Gastroesophageal sphincter (tissue), 4 donors: Measurements from ENCODE around the gene SCG3. TPM values are rescaled to one million over a fixed set of nuclear protein-coding genes. Genes with fewer than 3 reads are reported as not detected.
A peak's percentile ranks its signal among the peaks of the same experiment; 100 is the strongest.

Experiments used
- ATAC-seq: fragments of 150-250 bp; one replicate; pipeline ENCODE4 v1.9.1; 2016; ENCODE audit warnings: mild to moderate bottlenecking, moderate library complexity
- H3K27ac ChIP-seq, 4 donors: fragments of 200-600 bp; sonication (generic) in 3 of 4; 1 replicate in 3 of 4; 2 replicates in 1 of 4; pipeline ENCODE4 v1.5.1; 2016 to 2019
- H3K27me3 ChIP-seq: fragments of 200-600 bp; sonication (generic); one replicate; pipeline ENCODE4 v1.5.1; 2019
- H3K36me3 ChIP-seq, 2 donors: fragments of 200-600 bp; sonication (generic); one replicate each; pipeline ENCODE4 v1.5.1; 2019; ENCODE audit warnings: control low read depth in 1 of 2
- H3K4me1 ChIP-seq, 3 donors: fragments of 200-600 bp; sonication (generic); 1 replicate in 2 of 3; 2 replicates in 1 of 3; pipeline ENCODE4 v1.5.1; 2016 to 2019; ENCODE audit warnings: control low read depth in 2 of 3
- H3K4me3 ChIP-seq, 2 donors: fragments of 200-600 bp; sonication (generic); one replicate each; pipeline ENCODE4 v1.5.1; 2019; ENCODE audit warnings: mild to moderate bottlenecking in 1 of 2, moderate library complexity in 1 of 2
- H3K9me3 ChIP-seq, 3 donors: fragments of 200-600 bp; sonication (generic); one replicate each; pipeline ENCODE4 v1.5.1; 2017 to 2019; ENCODE audit warnings: control low read depth in 2 of 3
- EP300 ChIP-seq: sonication (generic); formaldehyde crosslinking; IDR thresholded peaks from one replicate; pipeline ENCODE4 v1.6.1; 2017; ENCODE audit warnings: antibody characterized with exemption, mild to moderate bottlenecking
- POLR2A ChIP-seq, 2 donors: fragments of 450-650 bp; IDR thresholded peaks; one replicate each; pipeline ENCODE4 v1.6.1; 2017; ENCODE audit warnings: antibody characterized with exemption in 2 of 2, mild to moderate bottlenecking in 2 of 2, moderate library complexity in 1 of 2
- POLR2AphosphoS5 ChIP-seq: sonication (generic); formaldehyde crosslinking; IDR thresholded peaks from one replicate; pipeline ENCODE4 v1.6.1; 2017; ENCODE audit warnings: antibody characterized with exemption
- WGBS, 2 donors: methylation state at CpG; one replicate each; pipeline ENCODE4 v1.1.5; 2018; ENCODE audit warnings: low coverage in 1 of 2; 5-methylcytosine and 5-hydroxymethylcytosine counted together
- total RNA-seq, 4 donors: library from RNA; depleted of rRNA; stranded (reverse); fragments of >200 nt; gene quantifications; one replicate each; pipeline ENCODE4 v1.1.0, GENCODE V29; 2016
- TF ChIP-seq, protein P1 (sequence below), 4 experiments: fragments of 200-600 bp in 2 of 4; fragments of 450-650 bp in 2 of 4; sonication (generic) in 1 of 4; IDR thresholded peaks; one replicate each; pipeline ENCODE4 v1.5.1; 2017 to 2019; ENCODE audit warnings: antibody characterized with exemption in 4 of 4, mild to moderate bottlenecking in 2 of 4, moderate library complexity in 2 of 4

Gene SCG3
- total RNA-seq, 4 donors from 2014 or later, result 0.31 to 0.54 (median 0.54) TPM; not detected in 1

- Histone ChIP-seq H3K4me1 (peaks cover 0 to 44% (median 16%) of the 10 kb centered on the region in 3 donors), H3K36me3 (no peaks in the 10 kb centered on the region), H3K4me3 (no peak overlapping the region), H3K27ac (peak overlapping the region in 3 of 4 donors; percentile 71 to 76 (median 74)), H3K9me3 (no peaks in the 10 kb centered on the region), H3K27me3 (no peaks in the 10 kb centered on the region)
- ATAC-seq, result no peak
- TF ChIP-seq EP300 (no peak), POLR2AphosphoS5 (no peak)
- WGBS, 2 donors, result 71% methylated on average over 2 of the region's 2 CpGs; no CpG with 5 or more reads in 1 of the 2 donors
Measured at GRCh38 chr15:51732646-51733045, 51.3 kb downstream of the SCG3 start.

DNA sequence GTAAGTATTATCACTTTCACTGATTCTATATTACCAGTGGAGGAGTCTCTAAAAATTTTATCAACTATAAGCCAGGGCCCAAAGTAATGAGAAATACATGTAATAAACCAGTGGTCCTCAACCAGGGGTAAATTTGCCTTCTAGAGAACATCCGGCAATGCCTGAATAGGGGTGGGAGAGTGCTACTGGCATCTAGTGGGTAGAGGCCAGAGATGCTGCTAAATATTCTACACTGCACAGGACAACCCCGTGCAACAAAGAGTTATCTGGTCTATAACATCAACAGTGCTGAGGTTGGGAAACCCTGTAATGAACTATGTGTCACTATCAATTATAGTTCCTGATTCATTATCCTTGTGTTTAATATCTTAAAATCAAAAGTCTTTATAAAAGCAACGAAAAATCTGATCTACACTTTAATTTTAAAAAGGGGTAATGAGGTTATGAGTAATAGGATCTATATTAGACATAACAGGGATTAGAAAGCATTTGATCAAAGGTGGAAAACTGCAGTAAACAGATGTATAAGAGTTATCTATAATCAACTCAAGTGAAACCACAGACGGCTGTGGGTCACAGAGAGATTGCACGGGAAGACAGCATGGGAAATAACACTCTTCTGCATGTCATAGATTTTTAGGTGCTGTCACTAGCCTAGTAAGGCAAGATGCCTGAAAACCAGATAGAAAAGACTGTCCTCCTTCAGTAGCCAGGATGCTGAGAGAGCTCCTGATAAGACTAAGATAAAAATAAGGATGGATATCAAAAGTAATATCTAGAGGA lies 54.1 kb downstream of the SCG3 start:
- 46 to 78% methylated on average over 4 of the region's 5 CpGs for WGBS, 2 donors
- H3K4me1 ChIP-seq, result peaks cover 0 to 56% (median 22%) of the 10 kb centered on the region in 3 donors

GRCh38 chr15:51736069-51736468 lies 54.8 kb downstream of the SCG3 start:
- peak overlapping the region in 3 of 4 donors; percentile 91 to 92 (median 92) for H3K27ac ChIP-seq
- peaks cover 0 to 51% (median 22%) of the 10 kb centered on the region in 3 donors for H3K4me1 ChIP-seq
- no peaks in the 10 kb centered on the region for H3K9me3 ChIP-seq
- WGBS, 2 donors, result 58 to 69% methylated on average over 3 of the region's 3 CpGs
- peak overlapping the region; percentile 69 to 90 for H3K4me3 ChIP-seq
- no peaks in the 10 kb centered on the region for H3K27me3 ChIP-seq
- ATAC-seq, result no peak
- TF ChIP-seq, protein P1, sequence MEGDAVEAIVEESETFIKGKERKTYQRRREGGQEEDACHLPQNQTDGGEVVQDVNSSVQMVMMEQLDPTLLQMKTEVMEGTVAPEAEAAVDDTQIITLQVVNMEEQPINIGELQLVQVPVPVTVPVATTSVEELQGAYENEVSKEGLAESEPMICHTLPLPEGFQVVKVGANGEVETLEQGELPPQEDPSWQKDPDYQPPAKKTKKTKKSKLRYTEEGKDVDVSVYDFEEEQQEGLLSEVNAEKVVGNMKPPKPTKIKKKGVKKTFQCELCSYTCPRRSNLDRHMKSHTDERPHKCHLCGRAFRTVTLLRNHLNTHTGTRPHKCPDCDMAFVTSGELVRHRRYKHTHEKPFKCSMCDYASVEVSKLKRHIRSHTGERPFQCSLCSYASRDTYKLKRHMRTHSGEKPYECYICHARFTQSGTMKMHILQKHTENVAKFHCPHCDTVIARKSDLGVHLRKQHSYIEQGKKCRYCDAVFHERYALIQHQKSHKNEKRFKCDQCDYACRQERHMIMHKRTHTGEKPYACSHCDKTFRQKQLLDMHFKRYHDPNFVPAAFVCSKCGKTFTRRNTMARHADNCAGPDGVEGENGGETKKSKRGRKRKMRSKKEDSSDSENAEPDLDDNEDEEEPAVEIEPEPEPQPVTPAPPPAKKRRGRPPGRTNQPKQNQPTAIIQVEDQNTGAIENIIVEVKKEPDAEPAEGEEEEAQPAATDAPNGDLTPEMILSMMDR (IDR thresholded peaks at IDR 0.05), result no peak
- TF ChIP-seq EP300 (no peak), POLR2AphosphoS5 (no peak), POLR2A (IDR thresholded peaks at IDR 0.05) (no peak)
- no peaks in the 10 kb centered on the region for H3K36me3 ChIP-seq

More for the DNA sequence above, 54.1 kb downstream of the SCG3 start:
- H3K36me3 ChIP-seq, result no peaks in the 10 kb centered on the region
- no peak for ATAC-seq
- no peak overlapping the region for H3K4me3 ChIP-seq
- TF ChIP-seq EP300 (no peak), POLR2AphosphoS5 (no peak), POLR2A (IDR thresholded peaks at IDR 0.05) (no peak)
- TF ChIP-seq, protein P1 (IDR thresholded peaks at IDR 0.05), result no peak
- no peaks in the 10 kb centered on the region for H3K27me3 ChIP-seq
- no peaks in the 10 kb centered on the region for H3K9me3 ChIP-seq
- H3K27ac ChIP-seq, result peak overlapping the region in 2 of 4 donors; percentile 91 to 92

- Histone ChIP-seq H3K9me3 (no peaks in the 10 kb centered on the region), H3K36me3 (no peaks in the 10 kb centered on the region), H3K27me3 (no peaks in the 10 kb centered on the region), H3K4me3 (peak overlapping the region; percentile 69 to 90), H3K27ac (peak overlapping the region; percentile 11 to 92 (median 92)), H3K4me1 (peaks cover 0 to 42% (median 17%) of the 10 kb centered on the region in 3 donors)
- ATAC-seq, result peak; percentile 54
- WGBS, 2 donors, result 12 to 17% methylated on average over 4 to 6 of the region's 69 CpGs
- TF ChIP-seq POLR2AphosphoS5 (no peak), EP300 (no peak), POLR2A (IDR thresholded peaks at IDR 0.05) (no peak)
- TF ChIP-seq, protein P1 (IDR thresholded peaks at IDR 0.05), result no peak
Measured at GRCh38 chr15:51736751-51737521, 55.6 kb downstream of the SCG3 start.
